Stimulated activated CD4-positive, alpha-beta T cell treated with anti-CD3 and anti-CD28 coated beads, Interleukin-2, amount 100 ng/mL, for 24 hours (primary cell): ENCODE results near the gene ZNF830.
"Not testable (repeated sequence)": the region's sequence is repeated elsewhere in the genome, so short reads cannot be mapped to it uniquely, and the experiment has no call there.

Source experiments
- DNase-seq, 2 donors: peaks; one replicate each; pipeline ENCODE4 v3.0.0-alpha.2; 2020

Gene ZNF830, protein sequence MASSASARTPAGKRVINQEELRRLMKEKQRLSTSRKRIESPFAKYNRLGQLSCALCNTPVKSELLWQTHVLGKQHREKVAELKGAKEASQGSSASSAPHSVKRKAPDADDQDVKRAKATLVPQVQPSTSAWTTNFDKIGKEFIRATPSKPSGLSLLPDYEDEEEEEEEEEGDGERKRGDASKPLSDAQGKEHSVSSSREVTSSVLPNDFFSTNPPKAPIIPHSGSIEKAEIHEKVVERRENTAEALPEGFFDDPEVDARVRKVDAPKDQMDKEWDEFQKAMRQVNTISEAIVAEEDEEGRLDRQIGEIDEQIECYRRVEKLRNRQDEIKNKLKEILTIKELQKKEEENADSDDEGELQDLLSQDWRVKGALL

DNA sequence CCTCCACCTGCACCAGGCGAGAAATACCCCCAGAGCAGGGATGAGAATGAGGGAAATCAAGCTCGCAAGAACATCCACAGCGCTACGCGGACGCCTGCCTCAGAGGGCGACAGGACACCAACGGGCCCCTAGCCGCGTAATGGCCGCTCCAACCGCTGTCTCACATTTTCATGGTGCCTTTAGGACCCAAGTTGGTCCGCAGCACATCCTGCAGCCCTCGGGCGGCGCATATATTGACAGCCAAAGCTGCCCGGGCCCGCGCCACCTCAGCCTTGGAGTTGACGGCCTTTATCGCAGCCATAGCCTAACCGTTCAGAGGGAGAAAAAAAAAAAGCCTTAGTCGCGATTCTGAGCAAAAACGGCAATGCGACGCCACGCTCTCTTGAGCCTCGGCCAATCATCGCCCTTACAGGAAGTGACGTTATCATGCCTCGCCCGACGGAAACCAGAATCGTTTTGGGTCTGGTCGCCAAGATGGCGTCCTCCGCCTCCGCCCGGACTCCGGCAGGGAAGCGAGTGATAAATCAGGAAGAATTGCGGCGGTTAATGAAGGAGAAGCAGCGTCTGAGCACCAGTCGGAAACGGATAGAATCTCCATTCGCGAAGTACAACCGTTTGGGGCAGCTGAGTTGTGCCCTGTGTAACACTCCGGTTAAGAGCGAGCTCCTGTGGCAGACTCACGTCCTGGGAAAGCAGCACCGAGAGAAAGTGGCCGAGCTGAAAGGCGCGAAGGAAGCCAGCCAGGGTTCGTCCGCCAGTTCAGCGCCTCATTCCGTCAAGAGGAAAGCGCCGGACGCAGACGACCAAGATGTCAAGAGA is at the start of gene ZNF830, which contains the start of gene CCT6B:
Gene ZNF830 (plus strand): TSS at position 448 of the 819 bp plus-strand sequence. CDS start 27 bp downstream, at position 475.
Gene CCT6B (minus strand): TSS at position 368 of the 819 bp plus-strand sequence. CDS start 67 bp downstream, at position 301.
- DNase-seq = peak; percentile 87 to 91

DNA sequence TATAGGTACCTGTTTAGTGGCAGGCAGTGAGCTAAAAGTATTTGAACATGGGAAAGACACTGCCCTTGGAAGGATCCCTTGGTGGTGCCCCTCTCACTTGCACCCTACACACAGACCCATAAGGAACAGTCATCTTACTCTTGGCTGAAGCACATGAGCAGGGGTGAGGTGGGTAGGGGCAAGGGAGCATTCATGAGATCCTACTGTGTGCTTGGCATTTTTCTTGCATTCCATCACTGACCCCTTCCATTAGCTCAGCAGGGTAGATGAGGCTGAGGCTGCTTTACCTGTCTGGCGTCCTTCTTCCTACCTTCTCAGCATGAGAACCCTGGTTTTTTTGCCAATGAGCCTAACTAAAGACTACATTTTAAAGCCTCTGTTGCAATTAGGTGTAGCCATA is 48.3 kb upstream of the ZNF830 start:
- no peak for DNase-seq

DNA sequence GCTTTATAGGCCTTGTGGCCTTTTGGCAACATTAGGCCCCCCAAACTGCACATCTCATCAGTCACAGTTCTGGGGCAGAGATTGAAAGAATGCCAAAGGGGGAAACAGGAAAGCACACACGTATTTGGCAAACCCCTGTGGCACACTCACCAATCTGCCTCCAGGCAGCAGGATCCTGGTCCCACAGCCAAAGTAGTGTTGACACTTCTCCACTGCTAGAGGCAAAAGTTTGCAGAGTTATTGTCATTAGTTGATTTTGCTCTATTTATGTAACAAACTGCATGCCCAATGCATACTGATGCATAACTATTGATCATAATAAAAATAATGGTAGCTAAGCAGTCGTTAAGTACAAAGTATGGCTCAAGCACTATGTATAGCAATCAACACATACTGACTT is 45.2 kb upstream of the ZNF830 start:
- DNase-seq = no peak

DNA sequence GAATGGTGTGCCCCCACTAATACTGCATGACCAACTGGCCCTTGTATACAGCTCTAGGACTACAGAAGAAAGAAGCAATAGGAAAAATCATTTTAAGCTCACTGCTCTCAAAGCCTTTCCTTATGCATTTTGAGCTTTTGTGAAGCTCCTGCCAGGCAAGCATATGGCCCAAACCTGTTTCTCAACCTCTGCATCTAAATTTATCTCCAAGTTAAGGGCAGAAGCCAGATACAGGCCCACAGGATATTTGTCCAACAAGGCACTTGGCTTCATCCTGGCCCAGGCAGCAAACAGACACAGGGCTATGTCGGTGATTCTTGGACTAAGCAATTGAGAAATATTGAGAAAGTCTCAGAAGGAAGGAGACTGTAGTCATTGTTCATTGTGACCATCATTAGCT is 44.0 kb upstream of the ZNF830 start:
- DNase-seq = no peak

DNA sequence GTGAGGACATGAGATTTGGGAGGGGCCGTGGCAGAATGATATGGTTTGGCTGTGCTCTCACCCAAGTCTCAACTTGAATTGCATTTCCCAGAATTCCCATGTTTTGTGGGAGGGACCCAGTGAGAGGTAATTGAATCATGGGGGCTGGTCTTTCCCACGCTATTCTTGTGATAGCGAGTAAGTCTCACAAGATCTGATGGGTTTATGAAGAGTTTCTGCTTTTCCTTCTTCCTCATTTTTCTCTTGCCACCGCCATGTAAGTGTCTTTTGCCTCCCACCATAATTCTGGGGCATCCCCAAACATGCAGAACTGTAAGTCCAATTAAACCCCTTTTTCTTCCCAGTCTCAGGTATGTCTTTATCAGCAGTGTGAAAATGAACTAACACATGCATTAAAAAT is 40.7 kb upstream of the ZNF830 start:
- DNase-seq = no peak

DNA sequence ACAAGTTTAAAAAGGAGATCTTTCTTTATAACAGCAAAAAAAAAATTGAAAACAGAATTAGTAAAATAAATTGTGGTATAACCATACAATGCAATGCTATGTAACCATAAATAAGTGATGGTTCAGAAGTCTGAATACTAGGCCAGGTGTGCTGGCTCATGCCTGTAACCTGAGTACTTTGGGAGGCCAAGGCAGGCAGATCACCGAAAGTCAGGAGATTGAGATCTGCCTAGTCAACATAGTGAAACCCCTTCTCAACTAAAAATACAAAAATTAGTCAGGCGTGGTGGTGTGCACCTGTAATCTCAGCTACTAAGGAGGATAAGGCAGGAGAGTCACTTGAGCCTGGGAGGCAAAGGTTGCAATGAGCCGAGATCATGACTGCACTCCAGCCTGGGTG is 34.7 kb upstream of the ZNF830 start:
- no peak for DNase-seq

DNA sequence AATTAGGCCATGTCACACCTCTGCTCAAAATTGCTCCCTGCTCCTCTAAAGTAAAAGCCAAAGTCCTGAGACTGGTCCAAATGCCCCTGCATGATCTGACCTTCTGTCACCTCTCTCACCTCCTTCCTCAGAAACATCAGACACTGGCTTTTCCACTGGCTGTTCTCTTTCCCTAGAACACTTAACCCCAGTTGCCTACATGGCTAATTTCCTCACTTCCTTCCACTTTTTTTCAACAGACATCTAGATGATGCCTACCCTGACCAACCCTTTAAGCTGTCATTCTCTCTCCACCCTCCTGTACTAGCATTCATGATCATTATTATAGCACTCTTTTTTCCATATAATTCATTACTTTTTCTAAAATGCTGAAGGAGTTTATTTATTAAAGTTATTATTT is 31.1 kb upstream of the ZNF830 start:
- no peak for DNase-seq

DNA sequence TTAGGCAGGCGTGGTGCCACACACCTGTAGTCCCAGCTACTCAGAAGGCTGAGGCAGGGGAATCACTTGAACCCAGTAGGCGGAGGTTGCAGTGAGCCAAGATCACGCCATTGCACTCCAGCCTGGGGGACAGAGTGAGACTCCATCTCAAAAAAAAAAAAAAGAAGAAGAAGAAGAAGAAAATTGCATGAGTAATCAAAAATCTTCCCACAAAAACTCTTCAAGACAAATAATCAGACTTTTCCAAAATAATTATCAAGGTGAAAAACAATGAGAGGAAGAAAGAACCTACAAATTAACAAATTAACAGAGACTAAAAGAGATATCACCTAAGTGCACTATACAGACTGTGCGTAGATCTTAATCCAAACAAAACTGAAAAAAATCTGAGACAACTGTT is 10.6 kb upstream of the ZNF830 start:
- not testable (repeated sequence) for DNase-seq

DNA sequence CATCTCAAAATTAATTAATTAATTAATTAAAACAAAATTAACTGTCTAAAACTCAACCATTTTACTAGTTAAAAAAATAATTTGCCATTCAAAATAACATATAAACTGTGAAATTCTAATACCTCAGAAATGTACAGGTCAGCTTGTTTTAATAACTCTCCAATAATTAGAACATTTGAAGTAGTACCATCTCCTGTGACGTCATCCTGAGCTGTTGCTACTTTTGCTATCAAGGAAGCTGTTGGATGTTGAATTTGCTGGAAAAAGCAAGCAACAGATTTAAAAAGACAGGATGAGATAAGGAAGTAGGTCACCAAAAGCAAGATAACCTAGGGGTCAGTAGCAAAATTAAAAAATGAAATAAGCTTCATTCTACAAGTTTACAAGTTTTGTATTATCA is 2.9 kb upstream of the ZNF830 start:
- DNase-seq = no peak

DNA sequence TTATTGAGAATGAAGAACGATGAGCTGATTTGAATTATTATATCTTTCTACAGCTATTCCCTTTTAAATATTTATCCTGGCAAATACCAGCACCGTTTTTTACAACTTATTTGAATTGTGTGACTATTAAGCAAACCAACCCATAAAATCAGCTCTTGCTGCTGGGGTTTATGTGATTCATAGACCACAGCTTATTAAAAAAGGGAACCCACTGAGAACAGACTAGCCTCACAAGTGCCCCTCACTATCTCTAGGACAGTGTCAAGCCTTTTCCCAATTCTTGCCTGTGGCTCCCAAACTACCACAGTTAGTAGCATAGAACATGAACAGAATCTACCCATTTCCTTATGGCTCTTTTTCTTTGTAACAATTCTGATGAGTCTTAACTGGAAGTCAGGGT is 12.8 kb downstream of the ZNF830 start:
- no peak for DNase-seq

DNA sequence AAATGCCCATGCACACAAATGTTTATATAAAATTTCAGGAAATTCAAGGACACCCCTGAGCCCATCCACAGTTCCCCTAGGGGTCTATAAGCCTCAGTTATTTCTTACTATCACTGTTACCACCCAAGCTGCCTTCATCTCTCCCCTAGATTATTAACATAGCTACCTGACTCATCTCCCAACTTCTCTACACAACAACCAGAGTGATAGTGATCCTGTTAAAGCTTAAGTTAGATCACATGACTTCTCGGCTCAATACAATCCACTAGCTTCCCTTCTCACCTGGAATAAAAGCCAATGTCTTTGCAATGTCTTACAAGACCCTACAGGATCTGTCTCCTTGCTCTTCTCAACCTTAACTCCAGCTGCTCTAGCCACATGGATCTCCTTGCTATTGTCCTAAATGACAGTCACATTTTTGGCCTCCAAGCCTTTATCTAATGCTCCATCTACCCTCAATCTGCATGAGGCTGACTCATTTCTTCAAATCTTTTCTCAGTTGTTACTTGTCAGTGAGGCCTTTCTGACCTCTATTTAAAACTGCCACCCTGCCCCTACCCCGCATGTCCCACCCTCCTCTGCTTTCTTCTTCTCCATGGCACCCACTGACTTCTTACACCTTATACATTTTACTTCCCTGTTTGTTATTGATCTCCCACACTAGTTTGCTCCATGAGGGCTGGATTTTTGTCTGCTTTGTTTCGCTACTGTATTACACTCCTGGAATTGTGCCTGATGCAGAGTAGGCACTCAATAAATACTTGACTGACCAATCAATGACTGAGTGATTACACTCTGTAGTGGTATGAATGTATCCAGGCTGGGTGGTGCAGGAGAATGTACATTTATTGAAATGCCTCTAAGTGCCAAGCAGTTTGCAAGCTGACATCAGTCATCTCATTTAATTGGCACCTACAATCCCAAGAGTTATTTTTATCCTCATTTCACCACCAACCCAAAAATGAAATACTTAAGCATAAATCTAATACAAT is 13.8 kb downstream of the ZNF830 start:
- DNase-seq = no peak

DNA sequence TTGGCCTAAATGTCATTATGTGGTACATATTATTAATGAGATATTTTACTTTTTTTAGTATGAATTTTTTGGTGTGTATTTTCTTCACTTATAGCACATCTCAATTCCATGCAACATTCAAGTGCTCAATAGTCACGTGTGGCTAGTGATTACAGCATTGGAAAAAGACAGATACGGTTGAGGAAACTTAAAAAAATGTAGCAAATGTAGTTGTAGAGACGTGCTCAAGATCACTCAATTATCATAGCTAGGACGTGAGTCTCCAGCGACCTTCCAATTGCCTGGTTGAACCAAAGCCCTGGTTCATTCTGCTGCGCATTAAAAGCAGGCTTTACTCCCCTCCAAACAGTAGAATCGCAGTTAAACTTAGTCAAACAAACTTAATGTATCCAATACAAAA is 17.8 kb downstream of the ZNF830 start:
- DNase-seq = no peak

DNA sequence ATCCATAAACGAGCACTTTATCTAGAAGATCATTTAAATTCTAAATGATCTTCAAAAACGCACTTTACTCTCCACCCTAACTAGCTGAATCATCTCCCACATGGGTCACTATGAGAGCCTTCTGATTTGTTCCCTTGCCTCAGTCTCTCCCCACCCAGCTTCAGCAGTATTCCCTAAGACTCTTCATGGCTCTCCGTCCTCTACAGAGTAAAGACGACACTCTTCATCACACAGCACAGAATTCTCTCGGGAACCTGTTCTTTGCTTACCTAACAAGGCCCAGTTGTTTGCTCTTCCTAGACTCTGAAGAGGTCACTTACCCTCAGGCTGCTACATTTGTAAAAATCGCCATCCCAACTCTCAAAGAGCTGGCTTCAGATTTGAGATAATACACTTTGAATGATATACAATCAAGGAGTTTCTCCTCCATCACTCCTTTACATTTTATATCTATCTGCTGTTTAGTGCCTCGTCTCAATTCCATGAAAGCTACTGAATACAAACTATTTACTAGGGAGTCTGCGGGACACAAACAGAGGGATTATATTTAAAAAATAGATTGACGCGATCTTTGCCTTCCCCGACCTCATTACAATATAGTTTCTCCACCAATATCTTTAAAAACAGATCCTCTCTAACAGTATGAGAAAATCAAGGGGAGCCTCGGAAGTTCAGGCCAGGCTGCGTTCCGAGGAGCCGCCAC is 18.5 kb downstream of the ZNF830 start:
- no peak for DNase-seq

DNA sequence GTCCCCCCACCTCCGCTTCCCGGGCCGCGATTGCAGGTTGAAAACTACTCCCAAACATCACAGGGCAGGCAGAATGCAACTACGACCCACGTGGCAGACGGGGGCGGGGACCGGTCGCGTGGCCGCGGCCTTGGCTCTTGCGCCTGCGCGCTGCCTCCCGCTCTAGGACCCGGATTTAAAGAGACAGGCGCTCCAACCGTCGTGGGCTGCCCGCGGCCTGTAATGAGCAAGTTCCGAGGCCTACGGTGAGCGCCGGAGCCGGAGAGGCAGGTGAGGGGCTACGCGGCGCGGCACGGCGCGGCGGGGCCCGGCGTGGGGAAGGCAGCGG is 19.0 kb downstream of the ZNF830 start, which contains the start of gene LIG3:
Gene LIG3 (plus strand): TSS at position 160 of the 328 bp plus-strand sequence. CDS start 2,494 bp downstream, outside the sequence.
- peak; percentile 95 to 96 for DNase-seq

DNA sequence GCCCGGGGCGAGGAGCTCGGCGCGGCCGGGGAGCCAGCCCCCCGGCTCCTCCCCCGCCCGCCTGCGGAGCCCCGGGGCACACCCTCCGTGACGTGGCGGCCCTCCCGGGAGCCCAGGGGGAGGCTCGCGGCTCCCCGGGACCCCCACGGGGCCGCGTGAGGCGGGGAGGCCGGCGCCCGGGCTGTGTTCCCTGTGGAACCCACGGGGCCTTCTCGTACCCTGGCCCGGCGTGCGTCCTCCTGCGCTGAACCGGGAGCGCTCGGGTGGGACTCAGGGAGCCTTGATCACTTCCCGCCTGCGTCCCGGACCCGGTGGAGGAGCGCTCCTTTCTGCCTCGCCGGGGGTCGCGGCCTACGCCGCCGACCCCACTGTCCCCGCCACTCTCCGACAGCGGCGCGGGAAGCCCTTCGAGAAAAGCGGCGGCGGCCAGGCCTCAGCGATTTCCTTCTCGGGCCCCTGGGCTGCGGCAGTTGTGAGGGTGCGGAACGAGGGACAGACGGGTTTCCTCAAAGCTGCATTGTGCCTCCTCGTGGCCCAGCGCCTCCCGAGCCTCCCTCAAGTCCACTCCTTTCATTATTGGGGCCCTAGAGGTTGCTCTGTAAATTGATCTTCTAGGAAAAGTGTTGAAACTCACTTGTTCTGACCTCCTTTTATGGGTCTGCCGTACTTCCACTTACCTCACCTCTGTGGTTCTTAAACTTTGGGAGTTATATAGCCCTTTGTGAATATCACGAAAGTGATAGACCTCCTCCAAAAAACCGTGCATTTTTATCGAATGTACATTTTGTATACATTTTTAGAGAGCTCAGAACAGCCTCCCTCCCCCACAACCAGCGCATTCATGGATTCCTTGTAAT is 19.6 kb downstream of the ZNF830 start:
- DNase-seq = peak; percentile 74 to 78

DNA sequence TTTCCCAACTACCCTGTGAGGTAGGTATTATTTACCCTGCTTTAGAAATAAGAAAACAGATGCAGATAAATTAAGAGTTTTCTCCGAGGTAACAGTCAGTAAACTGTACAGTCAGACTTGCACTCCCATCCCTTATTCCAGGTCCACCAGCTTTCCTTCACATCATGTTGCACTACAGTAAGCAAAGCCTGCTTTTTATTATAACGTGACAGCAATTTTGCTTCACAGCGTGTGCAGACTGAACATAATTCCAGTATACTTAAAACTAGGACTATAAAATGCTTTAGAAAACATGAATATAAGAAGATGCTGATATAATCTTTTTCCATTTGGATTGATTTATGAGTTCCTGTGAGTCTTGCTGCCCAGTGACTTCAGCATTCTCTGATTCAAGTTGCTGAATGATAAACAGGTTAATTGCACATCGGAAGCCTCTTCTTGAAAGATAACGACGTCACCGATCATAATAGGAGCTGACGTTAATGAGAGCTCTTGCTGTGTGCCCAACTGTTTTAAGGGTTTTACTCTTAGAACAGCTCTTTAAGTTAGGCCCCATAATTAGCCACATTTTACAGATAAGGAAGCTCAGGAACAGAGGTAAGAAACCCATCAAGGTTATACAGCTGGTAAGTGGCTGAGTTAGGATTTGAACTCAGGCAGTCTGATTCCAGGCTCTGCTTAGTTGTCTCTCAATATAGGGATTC is 20.4 kb downstream of the ZNF830 start:
- no peak for DNase-seq

DNA sequence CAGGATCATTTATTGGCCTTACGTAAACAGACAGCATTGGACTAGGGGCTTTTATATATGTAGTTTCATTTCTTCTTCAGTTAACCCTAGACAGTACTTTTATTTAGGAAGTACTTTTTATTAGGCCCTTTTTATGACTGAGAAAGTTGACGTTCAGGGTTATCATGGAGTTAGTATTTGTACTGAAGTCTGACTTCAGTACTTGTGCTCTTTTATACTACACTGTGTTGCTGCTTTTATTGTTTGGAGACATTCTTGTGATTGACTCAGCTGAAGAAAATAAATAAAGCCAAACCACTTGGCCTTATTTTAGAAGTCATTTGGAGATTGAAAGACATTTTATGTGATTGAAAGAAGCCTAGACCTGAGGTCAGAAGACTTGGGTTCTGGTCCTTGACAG is 25.9 kb downstream of the ZNF830 start:
- no peak for DNase-seq

DNA sequence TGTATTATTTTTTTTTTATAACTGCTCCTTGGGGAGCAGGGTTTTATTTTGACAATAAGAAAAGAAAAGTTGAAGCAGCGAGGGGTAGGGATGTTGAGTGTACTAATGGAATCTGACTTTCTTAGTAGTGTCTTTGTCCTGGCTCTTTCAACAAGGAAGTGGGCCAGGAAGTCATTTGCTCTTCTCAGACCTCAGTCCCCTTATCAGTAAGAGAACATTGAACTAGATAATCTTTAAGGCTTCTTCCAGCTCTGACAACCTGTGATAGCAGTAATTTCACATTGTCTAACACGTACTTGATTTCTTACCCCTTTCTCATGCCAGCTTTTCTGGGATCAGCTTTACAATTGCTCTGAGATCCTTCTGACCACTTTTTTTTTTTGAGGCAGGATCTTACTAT is 27.3 kb downstream of the ZNF830 start:
- no peak for DNase-seq

DNA sequence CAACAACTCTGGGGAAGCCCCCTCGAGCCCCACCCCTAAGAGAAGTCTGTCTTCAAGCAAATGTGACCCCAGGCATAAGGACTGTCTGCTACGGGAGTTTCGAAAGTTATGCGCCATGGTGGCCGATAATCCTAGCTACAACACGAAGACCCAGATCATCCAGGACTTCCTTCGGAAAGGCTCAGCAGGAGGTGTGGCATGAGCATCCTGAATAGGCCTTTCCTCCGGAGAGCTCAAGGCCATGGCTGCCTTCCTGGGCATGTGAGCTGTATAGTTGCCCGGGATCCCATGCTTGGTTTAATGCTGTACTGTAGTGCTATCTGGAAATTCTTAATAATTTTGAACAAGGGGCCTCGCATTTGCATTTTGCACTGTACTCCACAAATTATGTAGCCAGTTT is 28.1 kb downstream of the ZNF830 start:
- no peak for DNase-seq

DNA sequence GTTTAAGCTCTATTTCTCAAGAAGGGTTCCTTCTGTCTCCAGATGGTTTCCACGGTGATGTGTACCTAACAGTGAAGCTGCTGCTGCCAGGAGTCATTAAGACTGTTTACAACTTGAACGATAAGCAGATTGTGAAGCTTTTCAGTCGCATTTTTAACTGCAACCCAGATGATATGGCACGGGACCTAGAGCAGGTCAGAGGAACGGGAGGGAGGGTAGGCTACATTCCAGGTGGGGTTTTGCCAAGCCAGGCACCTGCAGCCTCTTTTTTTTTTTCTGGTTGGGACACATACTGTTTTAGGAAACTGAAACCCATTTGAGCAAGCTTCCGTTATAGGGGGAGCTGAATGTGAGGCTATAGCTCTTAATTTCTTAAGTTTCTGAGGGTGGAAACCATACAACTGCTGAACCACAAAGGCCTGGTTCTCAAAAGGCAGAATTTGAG is 29.6 kb downstream of the ZNF830 start:
- DNase-seq = no peak
